NT2/D1 (cell line): ENCODE results near the gene MAML3.

Experiments
- SUZ12 ChIP-seq: IDR thresholded peaks from 2 replicates; pipeline ENCODE4 v1.6.1; 2011; ENCODE audit not compliant: insufficient read length, insufficient read depth; ENCODE audit errors: extremely low read depth
- YY1 ChIP-seq: IDR thresholded peaks from 2 replicates; pipeline ENCODE4 v1.6.1; 2011; ENCODE audit not compliant: insufficient read length, insufficient read depth
- ZNF274 ChIP-seq: IDR thresholded peaks from 2 replicates; pipeline ENCODE4 v1.6.1; 2011; ENCODE audit warnings: mild to moderate bottlenecking, low read depth, low read length

- TF ChIP-seq SUZ12 (no peak), YY1 (no peak), ZNF274 (no peak)
These were observed 484.6 kb downstream of the MAML3 start for GRCh38 chr4:139669335-139669734.
